Endothelial cell (in vitro differentiated cells): ENCODE results near the gene NFKB1. TPM values are rescaled to one million over a fixed set of nuclear protein-coding genes. Genes with fewer than 3 reads are reported as not detected.

Experiments used
- DNase-seq: peaks from one replicate; pipeline ENCODE4 v3.0.0; 2021; ENCODE audit warnings: low spot score
- H3K27ac Mint-ChIP-seq: one replicate; pipeline ENCODE4 v1.8.0; 2021; ENCODE audit warnings: mixed read lengths, inconsistent platforms; ENCODE audit not compliant: unreplicated experiment
- H3K27me3 Mint-ChIP-seq: one replicate; pipeline ENCODE4 v1.8.0; 2021; ENCODE audit warnings: mild to moderate bottlenecking, moderate library complexity, mixed read lengths, inconsistent platforms; ENCODE audit not compliant: unreplicated experiment
- H3K36me3 Mint-ChIP-seq: one replicate; pipeline ENCODE4 v1.8.0; 2021; ENCODE audit warnings: mild to moderate bottlenecking, low read depth, mixed read lengths, inconsistent platforms; ENCODE audit not compliant: unreplicated experiment
- H3K4me1 Mint-ChIP-seq: one replicate; pipeline ENCODE4 v1.8.0; 2021; ENCODE audit warnings: mild to moderate bottlenecking, mixed read lengths, inconsistent platforms; ENCODE audit not compliant: unreplicated experiment
- H3K4me3 Mint-ChIP-seq: one replicate; pipeline ENCODE4 v1.8.0; 2021; ENCODE audit warnings: mild to moderate bottlenecking, mixed read lengths, inconsistent platforms; ENCODE audit not compliant: unreplicated experiment
- H3K9me3 Mint-ChIP-seq: one replicate; pipeline ENCODE4 v1.8.0; 2021; ENCODE audit warnings: mixed read lengths, inconsistent platforms; ENCODE audit not compliant: unreplicated experiment
- total RNA-seq: library from RNA; stranded (reverse); fragmentation: NEBNext Ultra II Directional; extraction: Animal tissue kit (Norgen Biotek cat#: 25700); gene quantifications from one replicate; pipeline ENCODE4 v1.2.1, GENCODE V29; 2021; ENCODE audit not compliant: unreplicated experiment
- TF ChIP-seq, protein P1 (sequence below): fragments of 200-600 bp; sonication (generic); IDR thresholded peaks from one replicate; pipeline ENCODE4 v1.5.0; 2021; ENCODE audit warnings: antibody characterized with exemption; ENCODE audit not compliant: unreplicated experiment

The NFKB1 gene
- total RNA-seq, 1 donor from 2014 or later, result 26.0 TPM

DNA sequence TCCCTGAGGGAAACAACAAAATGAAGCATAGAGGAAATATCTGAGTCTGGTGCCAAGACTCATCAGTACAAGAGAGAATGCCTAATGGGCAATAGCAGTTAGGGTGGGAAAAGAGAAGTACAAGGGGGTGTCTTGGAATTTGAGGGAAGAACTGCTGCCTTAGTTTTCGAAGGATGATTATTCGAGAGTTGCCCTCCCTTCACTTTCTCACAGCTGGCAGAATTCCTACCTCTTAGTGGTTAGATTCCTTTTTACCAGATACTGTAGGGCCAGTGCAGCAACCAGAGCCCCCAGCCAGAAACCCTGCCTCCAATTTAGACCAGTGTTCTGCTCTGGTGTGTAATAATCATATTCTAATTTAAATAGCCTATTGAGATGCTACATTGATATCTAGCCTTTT, 56.5 kb downstream of the NFKB1 start:
- Mint-ChIP-seq H3K27me3 (no peaks in the 10 kb centered on the region), H3K27ac (no peak overlapping the region), H3K36me3 (peaks cover 4% of the 10 kb centered on the region), H3K9me3 (no peaks in the 10 kb centered on the region), H3K4me1 (peaks cover 6% of the 10 kb centered on the region), H3K4me3 (no peak overlapping the region)
- DNase-seq, result no peak
- TF ChIP-seq, protein P1, sequence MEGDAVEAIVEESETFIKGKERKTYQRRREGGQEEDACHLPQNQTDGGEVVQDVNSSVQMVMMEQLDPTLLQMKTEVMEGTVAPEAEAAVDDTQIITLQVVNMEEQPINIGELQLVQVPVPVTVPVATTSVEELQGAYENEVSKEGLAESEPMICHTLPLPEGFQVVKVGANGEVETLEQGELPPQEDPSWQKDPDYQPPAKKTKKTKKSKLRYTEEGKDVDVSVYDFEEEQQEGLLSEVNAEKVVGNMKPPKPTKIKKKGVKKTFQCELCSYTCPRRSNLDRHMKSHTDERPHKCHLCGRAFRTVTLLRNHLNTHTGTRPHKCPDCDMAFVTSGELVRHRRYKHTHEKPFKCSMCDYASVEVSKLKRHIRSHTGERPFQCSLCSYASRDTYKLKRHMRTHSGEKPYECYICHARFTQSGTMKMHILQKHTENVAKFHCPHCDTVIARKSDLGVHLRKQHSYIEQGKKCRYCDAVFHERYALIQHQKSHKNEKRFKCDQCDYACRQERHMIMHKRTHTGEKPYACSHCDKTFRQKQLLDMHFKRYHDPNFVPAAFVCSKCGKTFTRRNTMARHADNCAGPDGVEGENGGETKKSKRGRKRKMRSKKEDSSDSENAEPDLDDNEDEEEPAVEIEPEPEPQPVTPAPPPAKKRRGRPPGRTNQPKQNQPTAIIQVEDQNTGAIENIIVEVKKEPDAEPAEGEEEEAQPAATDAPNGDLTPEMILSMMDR, result no peak

DNA sequence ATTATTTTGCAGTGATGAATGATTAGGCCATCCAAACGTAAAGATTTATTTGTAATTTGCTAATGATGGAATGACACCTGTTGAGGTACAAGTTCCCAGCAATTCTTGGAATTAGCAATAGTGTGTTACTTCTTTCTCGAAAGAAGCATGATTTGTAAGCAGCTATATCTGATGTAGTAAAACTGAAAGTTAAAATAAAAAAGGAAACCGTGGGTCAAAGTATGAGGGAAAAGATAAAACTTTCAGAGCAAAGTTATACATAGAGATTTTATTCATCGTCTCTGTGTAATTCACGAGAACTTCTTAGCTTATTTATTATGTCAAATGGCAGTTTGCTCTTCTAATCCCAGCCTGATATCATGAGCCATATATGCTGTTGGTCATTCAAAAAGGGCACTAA, 59.0 kb downstream of the NFKB1 start:
- TF ChIP-seq, protein P1, result no peak
- H3K4me3 Mint-ChIP-seq, result no peak overlapping the region
- H3K4me1 Mint-ChIP-seq, result no peaks in the 10 kb centered on the region
- no peak overlapping the region for H3K27ac Mint-ChIP-seq
- DNase-seq, result no peak
- H3K36me3 Mint-ChIP-seq, result peaks cover 4% of the 10 kb centered on the region
- H3K27me3 Mint-ChIP-seq, result no peaks in the 10 kb centered on the region
- no peaks in the 10 kb centered on the region for H3K9me3 Mint-ChIP-seq

DNA sequence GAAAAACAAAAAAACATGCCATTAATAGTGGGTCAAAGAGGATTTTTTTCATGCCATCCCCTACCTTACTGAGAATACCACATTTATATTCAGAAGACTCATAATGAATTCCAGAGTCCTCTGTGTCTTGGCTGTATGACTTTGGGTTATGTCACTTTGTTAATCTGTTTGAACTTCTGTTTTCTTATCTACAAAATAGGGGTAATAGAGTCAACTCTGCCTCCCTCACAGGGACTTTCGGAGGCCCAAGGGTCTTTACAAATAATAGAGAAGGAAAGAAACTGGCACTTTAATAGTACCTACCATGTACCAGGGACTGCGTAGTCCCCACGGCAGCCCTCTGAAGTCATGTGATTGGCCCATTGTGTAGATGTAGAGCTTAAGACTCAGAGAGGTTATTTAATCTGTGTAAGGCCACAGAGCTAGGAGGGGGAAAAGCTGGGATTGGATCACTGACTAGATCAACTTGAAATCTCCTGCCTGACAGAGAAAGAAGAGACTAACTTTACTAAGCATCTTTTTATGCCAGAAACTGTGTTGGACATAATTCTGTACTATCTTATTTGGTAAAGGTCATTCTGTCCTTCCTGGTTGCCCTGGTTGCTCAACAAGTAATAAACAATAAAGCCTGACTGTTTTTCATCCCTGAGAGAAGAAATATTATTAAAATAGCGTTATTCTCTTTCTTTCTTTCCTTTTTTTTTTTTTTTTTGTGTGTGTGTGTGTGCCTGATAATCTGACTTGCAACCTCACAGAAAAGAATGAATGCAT, 59.6 kb downstream of the NFKB1 start:
- DNase-seq, result no peak
- Mint-ChIP-seq H3K4me3 (no peak overlapping the region), H3K9me3 (no peaks in the 10 kb centered on the region), H3K36me3 (peaks cover 4% of the 10 kb centered on the region), H3K4me1 (no peaks in the 10 kb centered on the region), H3K27me3 (no peaks in the 10 kb centered on the region), H3K27ac (peak overlapping the region; percentile 34)
- TF ChIP-seq, protein P1, result no peak

DNA sequence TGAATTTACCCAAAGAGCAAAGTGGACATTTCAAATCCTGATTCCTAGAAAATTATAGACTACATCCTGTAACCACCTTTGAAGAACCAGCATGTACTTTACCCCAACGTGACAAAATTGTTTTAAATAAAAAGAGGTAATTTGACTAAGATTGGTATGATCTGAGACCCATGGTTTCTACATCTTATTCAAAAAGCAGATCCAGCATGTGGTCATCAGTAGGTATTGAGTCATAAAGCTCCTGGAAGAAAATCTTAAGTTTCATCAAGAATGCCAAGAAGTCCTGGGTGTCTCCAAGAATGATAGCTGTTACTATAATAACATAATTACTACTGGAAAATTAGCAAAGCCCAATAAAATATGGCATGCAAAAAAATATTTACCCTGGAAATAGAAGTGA, 61.8 kb downstream of the NFKB1 start:
- Mint-ChIP-seq H3K27ac (no peak overlapping the region), H3K9me3 (no peaks in the 10 kb centered on the region), H3K4me3 (no peak overlapping the region), H3K27me3 (no peaks in the 10 kb centered on the region), H3K4me1 (no peaks in the 10 kb centered on the region), H3K36me3 (peaks cover 4% of the 10 kb centered on the region)
- TF ChIP-seq, protein P1, result no peak
- no peak for DNase-seq

DNA sequence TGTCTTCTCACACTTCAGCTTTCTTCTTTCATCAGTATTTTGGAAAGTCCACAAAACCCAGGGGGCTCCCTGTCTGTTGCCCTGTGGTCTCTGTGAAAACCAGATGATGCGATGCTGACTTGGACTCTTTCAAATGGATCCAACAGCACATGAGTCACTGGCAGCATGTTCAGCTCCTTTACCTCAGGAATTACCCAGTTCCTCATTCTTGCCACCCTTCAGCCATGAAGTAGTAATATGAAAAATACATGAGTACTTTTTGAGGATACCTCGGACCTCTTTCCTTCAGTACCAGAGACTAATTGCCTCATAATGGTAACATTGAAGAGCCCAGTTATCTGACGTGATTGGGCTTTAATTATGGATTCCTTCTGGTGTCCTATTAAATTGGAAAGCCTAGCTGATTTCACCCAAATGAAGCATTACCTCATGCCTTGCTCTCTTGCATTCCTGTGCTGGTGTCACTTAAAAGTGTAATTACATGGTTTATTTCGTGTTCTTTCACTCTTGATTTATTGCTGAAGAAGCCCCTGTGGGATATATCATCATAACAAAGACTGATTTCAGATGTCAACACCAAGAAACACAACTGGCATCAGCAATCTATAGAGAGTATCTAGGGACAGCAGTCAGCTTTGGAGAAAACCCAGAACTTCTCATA, 63.4 kb downstream of the NFKB1 start:
- Mint-ChIP-seq H3K27ac (no peak overlapping the region), H3K36me3 (peaks cover 4% of the 10 kb centered on the region), H3K9me3 (no peaks in the 10 kb centered on the region), H3K4me1 (no peaks in the 10 kb centered on the region), H3K4me3 (no peak overlapping the region), H3K27me3 (no peaks in the 10 kb centered on the region)
- TF ChIP-seq, protein P1, result no peak
- DNase-seq, result no peak
